Cardiac muscle cell (in vitro differentiated cells and primary cell): ENCODE data around the gene MARCO. TPM values are rescaled to one million over a fixed set of nuclear protein-coding genes. Genes with fewer than 3 reads are reported as not detected.
A peak's percentile ranks its signal among the peaks of the same experiment; 100 is the strongest.
"Not testable (repeated sequence)": the region's sequence is repeated elsewhere in the genome, so short reads cannot be mapped to it uniquely, and the experiment has no call there.

ENCODE experiments used
- DNase-seq, 2 donors: peaks; one replicate each; pipeline versions ENCODE4 v3.0.0 to v3.0.0-alpha.2; 2010 to 2017; ENCODE audit warnings: low read depth in 1 of 2, low spot score in 1 of 2
- H3K27ac ChIP-seq: fragments of 200-600 bp; sonication (generic); 2 replicates; pipeline ENCODE4 v1.5.1; 2016
- H3K27me3 ChIP-seq: fragments of 200-600 bp; sonication (generic); 2 replicates; pipeline ENCODE4 v1.6.0; 2016; ENCODE audit warnings: control low read depth
- H3K36me3 ChIP-seq: fragments of 200-600 bp; sonication (generic); 2 replicates; pipeline ENCODE4 v1.5.1; 2016; ENCODE audit warnings: control low read depth
- H3K4me1 ChIP-seq: fragments of 200-600 bp; sonication (generic); 2 replicates; pipeline ENCODE4 v1.8.1; 2017; ENCODE audit warnings: low read depth, mild to moderate bottlenecking, mixed run types
- H3K4me3 ChIP-seq: fragments of 200-600 bp; sonication (generic); 2 replicates; pipeline ENCODE4 v1.5.1; 2016; ENCODE audit warnings: mild to moderate bottlenecking
- H3K9me3 ChIP-seq: fragments of 200-600 bp; sonication (generic); 2 replicates; pipeline ENCODE4 v1.5.1; 2017; ENCODE audit warnings: low read depth, mild to moderate bottlenecking, control low read depth
- polyA plus RNA-seq: library from polyadenylated mRNA; unstranded; fragments of >200 nt; fragmentation: Nextera tagmentation; extraction: Ambion mirVana; gene quantifications from 2 replicates; pipeline ENCODE4 v1.2.1, GENCODE V29; 2016
- total RNA-seq: library from RNA; depleted of rRNA; stranded (reverse); fragments of >200 nt; gene quantifications from 2 replicates; pipeline ENCODE4 v1.2.3, GENCODE V29; 2016
- TF ChIP-seq, protein P1 (sequence below): IDR thresholded peaks from 2 replicates; pipeline ENCODE4 v1.5.1; 2012; ENCODE audit warnings: low read depth, mild to moderate bottlenecking, low read length

MARCO gene
- total and polyA plus RNA-seq, 2 experiments from 2014 or later: not detected

DNA sequence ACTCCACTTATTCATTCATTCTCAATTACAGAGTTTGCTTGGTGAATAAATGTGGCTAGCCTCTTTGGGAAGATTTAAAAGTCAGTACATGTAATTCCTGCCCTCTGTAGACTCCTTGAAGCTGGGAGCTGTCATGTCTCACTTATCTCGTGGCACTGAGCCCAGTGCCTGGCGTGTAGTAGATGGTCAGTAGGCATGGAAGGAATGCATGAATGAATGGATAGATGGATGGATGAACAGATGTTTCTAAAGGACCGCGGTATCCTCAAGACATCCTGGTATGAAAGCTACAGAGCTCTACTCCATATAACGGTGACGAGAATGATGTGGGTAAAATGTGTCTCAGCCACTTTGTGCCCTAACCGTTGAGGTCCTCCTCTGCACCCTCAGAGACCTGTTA lies 83.0 kb downstream of the MARCO start:
- TF ChIP-seq, protein P1, sequence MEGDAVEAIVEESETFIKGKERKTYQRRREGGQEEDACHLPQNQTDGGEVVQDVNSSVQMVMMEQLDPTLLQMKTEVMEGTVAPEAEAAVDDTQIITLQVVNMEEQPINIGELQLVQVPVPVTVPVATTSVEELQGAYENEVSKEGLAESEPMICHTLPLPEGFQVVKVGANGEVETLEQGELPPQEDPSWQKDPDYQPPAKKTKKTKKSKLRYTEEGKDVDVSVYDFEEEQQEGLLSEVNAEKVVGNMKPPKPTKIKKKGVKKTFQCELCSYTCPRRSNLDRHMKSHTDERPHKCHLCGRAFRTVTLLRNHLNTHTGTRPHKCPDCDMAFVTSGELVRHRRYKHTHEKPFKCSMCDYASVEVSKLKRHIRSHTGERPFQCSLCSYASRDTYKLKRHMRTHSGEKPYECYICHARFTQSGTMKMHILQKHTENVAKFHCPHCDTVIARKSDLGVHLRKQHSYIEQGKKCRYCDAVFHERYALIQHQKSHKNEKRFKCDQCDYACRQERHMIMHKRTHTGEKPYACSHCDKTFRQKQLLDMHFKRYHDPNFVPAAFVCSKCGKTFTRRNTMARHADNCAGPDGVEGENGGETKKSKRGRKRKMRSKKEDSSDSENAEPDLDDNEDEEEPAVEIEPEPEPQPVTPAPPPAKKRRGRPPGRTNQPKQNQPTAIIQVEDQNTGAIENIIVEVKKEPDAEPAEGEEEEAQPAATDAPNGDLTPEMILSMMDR: no peak
- no peak overlapping the region for H3K4me3 ChIP-seq
- H3K9me3 ChIP-seq: no peaks in the 10 kb centered on the region
- H3K27me3 ChIP-seq: no peaks in the 10 kb centered on the region
- no peak overlapping the region for H3K27ac ChIP-seq
- no peaks in the 10 kb centered on the region for H3K36me3 ChIP-seq
- no peaks in the 10 kb centered on the region for H3K4me1 ChIP-seq
- peak in 1 of 2 donors; percentile 9 for DNase-seq

DNA sequence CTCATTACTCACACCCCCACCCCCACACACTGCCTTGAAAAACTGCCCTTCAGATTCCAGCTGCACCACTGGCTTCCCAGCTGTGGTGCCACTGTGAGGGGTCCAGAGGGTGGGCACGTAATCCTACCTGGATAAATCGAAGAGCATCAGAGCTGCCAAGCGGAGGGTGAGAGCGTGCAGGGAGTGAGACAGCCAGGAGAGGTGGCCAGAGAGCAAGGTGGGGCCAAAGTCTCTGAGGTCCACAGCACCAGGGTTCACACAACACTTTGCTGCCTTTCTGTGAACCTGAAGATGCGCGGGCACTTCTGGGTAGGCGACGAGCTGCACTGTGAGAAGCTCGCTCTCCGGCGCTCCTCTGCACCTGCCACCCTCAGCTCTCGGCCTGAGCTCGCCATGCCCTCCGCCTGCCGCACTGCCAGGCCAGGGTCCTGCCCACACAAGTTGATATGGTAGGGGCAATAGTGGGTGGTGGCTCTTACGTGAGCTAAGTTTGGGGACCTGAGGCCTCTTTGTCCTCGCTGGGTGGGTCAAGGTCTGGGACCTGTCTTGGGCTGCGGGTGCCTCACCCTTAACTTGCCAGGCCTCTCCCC lies 83.9 kb downstream of the MARCO start:
- H3K27me3 ChIP-seq: peaks cover 7% of the 10 kb centered on the region
- H3K4me3 ChIP-seq: no peak overlapping the region
- no peak overlapping the region for H3K27ac ChIP-seq
- TF ChIP-seq, protein P1: no peak
- no peak for DNase-seq
- H3K36me3 ChIP-seq: no peaks in the 10 kb centered on the region
- no peaks in the 10 kb centered on the region for H3K4me1 ChIP-seq
- H3K9me3 ChIP-seq: no peaks in the 10 kb centered on the region

DNA sequence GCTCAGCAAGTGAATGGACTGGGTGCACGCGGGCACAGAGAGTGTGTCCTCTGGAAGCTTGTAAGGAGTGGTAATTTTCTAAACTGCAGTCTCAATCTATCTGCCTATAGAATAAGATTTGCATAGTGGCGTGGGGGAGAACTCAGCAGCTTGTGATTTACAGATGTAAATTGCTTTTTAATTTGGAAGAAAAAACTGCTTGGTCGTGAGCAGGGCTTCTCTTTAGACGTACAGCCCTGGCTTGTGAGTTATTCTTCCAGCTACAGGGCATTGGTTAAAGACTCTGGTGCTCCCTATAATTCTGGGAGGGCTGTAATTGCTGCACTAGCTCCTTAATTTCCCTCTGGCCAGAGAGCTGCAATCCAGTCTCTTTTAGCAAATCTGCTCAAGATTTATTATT lies 84.9 kb downstream of the MARCO start:
- H3K4me1 ChIP-seq: no peaks in the 10 kb centered on the region
- H3K27me3 ChIP-seq: peaks cover 11% of the 10 kb centered on the region
- H3K27ac ChIP-seq: no peak overlapping the region
- no peaks in the 10 kb centered on the region for H3K36me3 ChIP-seq
- TF ChIP-seq, protein P1: no peak
- H3K4me3 ChIP-seq: no peak overlapping the region
- no peak for DNase-seq
- H3K9me3 ChIP-seq: no peaks in the 10 kb centered on the region

DNA sequence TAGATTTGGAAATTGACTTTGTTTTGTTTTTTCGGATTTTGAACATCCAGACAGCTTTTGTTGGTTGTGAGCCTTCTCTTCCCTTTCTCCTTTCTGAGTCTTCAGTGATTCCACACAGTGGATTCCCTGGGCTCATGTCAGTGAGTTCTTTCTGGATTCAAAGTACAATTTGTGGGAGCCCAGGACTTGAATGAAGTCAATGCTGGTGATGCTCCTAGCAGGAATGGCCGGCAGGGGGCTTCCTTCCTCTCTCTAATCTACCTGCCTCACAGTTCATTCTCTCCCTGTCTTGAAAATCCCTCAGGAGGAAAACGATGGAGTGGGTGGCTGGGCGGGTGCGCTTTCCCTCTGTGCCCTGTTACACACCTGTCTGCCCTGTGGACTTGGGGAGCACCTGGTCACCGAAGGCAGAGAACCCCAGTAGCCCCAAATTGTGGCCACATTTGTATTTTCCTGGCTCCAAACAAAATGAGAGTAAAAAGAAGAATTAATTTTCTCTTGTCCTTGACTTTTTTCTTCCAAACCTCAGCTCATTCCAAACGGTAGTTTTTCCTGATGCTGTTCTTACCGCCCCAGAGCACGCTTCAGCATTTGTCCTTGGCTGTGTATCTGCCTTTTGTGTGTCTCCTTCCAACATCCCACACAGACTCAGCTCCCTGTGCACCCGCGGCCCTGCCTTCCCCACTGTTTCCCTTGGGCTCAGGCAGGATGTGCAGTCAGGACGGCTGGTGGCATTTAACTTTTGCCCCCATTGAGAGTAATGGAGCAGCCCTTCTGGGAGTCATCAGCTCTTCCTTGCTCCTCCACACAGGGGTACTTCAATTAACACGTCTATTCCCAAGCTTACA lies 86.6 kb downstream of the MARCO start:
- TF ChIP-seq, protein P1: peak; percentile 61
- DNase-seq: peak; percentile 37 to 43
- H3K4me1 ChIP-seq: no peaks in the 10 kb centered on the region
- H3K27me3 ChIP-seq: peaks cover 11% of the 10 kb centered on the region
- no peaks in the 10 kb centered on the region for H3K9me3 ChIP-seq
- H3K36me3 ChIP-seq: no peaks in the 10 kb centered on the region
- H3K4me3 ChIP-seq: no peak overlapping the region
- no peak overlapping the region for H3K27ac ChIP-seq

DNA sequence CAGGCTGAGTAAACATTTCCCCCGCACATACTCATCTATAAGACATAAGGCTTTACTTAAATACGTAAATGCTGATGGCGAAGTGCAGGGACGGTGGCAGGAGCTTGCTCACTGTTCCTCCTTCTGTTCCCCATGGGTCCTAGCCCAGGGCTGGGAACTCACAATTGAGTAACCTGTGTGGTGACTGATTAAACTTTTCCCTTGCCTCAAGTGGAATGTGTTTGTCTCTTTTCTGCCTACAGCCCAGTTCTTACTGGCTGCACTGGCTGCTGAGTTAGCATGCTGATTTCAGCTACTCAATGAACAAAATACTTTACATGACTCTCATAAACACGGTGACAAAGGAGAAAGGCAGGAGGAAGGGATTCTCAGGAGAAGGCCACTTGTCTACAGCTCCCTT lies 87.3 kb downstream of the MARCO start:
- H3K36me3 ChIP-seq: no peaks in the 10 kb centered on the region
- H3K9me3 ChIP-seq: no peaks in the 10 kb centered on the region
- peaks cover 11% of the 10 kb centered on the region for H3K27me3 ChIP-seq
- DNase-seq: no peak
- no peaks in the 10 kb centered on the region for H3K4me1 ChIP-seq
- no peak overlapping the region for H3K4me3 ChIP-seq
- TF ChIP-seq, protein P1: no peak
- no peak overlapping the region for H3K27ac ChIP-seq

DNA sequence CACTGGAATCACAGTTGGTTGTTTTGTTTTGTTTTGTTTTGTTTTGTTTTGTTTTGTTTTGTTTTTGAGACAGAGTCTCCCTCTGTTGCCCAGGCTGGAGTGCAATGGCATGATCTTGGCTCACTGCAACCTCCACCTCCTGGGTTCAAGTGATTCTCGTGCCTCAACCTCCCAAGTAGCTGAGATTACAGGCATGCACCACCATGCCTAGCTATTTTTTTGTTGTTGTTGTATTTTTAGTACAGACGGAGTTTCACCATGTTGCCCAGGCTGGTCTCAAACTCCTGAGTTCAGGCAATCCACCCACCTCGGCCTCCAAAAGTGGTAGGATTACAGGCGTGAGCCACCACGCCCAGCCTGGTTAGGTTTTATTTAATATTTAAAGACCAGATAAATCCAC lies 95.9 kb downstream of the MARCO start:
- H3K27ac ChIP-seq, H3K36me3 ChIP-seq, H3K9me3 ChIP-seq, H3K4me1 ChIP-seq, H3K27me3 ChIP-seq, H3K4me3 ChIP-seq, DNase-seq: not testable (repeated sequence)
